ENCODE measurements around the gene BLM.
"Not testable (repeated sequence)": the region's sequence is repeated elsewhere in the genome, so short reads cannot be mapped to it uniquely, and the experiment has no call there.

BLM gene

DNA sequence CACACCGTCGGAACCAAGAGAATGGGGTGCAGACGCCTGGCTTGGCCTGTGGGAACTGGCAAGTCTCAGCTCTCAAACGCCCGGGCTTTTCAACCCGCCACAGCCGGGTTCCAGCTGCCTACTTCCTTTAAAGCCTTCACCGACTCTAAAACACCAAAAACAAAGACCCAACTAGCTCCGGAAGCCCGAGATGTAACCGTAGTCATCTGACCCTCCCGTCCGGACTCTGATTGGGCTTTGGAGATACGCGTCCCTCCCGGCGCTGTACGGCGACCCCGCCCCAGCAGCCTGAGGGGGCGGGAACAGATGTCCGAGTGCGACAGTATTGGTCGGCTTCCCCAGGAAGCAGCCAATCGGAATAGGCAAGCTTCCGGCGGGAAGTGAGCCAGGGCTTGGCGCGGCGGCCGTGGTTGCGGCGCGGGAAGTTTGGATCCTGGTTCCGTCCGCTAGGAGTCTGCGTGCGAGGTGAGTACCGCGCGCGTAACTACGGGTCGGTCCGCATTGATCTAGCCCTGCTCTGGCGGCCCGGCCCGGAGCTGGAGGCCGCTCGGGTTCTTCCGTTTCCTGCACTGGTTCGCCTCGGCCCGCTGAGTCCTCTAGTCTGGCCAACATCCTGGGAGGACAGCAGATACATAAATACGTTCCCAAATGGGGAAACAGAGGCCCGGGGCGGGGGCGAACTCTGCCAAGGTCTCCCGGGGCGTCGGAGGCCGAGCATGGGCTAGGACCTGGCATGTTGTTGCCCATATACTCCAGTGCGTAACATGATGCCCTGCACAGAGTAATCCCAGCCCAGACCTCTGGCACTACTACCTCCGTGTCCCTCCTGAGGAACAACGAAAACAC, at the start of gene BLM:
BLM (plus strand) TSS at position 371 of the 846 bp plus-strand sequence. CDS start 30,047 bp downstream, outside the sequence.
- peak; percentile 89 for DNase-seq

DNA sequence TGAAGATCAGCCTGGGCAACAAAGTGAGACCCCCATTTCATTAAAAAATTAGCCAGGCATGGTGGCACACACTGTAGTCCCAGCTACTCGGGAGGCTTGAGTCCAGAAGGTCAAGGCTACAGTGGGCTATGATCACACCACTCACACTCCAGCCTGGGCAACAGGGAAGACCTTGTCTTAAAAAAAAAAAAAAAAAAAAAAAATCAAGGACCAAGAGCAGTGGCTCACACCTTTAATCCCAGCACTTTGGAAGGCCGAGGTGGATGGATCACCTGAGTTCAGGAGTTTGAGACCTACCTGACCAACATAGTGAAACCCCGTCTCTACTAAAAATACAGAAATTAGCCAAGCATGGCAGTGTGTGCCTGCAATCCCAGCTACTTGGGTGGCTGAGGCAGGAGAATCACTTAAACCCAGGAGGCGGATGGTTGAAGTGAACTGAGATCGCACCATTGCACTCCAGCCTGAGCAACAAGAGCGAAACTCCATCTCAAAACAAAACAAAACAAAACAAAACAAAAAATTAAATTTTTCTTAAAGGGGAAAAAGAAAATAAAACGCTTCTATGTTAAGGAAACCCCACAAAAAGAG, 49.3 kb upstream of the BLM start:
- DNase-seq = not testable (repeated sequence)

DNA sequence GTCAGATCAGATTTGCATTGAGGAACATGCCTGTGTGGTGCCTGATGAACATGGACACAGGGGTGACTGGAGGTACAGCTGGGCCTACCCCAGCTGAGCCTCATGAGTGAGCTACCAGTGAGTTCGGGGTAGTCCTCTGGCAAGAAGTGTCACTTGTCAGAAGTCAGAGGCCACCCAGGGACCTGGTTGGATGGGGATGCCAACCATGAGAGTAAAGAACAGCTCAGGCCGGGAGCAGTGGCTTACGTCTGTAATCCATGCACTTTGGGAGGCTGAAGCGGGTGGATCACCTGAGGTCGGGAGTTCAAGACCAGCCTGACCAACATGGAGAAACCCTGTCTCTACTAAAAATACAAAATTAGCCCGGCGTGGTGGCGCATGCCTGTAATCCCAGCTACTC, 46.5 kb upstream of the BLM start:
- DNase-seq = not testable (repeated sequence)

DNA sequence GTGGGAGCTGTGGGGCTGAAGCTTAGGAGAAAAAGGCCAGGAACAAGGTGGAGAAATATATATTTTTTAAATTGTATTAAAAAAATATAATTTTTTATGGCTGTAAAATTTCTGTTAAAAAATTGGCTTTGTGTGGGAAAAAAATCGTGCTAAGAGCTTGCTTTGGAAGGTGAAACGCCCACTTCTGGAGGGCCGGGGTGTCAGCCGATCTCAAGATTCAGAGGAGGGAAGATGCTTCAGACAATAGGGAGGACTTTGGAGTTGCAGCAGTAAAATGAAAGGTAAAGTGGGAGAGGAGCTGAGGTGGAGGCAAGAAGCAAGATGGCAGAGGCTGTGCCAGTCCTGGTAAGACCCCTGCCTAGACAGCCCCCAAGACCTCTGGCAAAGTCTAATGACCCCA, 45.9 kb upstream of the BLM start:
- DNase-seq = no peak

DNA sequence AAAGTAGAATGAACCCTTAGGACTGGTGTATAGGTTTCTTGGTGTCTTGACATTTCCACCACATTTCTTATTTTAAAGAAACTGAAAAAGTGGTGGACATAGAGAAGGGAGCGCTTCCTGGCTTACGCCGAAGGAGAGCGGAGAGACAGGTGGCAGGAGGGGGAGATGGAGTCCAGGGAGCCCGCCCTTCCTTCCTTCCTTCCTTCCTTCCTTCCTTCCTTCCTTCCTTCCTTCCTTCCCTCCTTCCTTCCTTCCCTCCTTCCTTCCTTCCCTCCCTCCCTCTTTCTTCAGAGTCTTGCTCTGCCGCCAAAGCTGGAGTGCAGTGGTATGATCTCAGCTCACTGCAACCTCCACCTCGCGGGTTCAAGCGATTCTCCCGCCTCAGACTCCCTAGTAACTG, 43.8 kb upstream of the BLM start:
- not testable (repeated sequence) for DNase-seq

DNA sequence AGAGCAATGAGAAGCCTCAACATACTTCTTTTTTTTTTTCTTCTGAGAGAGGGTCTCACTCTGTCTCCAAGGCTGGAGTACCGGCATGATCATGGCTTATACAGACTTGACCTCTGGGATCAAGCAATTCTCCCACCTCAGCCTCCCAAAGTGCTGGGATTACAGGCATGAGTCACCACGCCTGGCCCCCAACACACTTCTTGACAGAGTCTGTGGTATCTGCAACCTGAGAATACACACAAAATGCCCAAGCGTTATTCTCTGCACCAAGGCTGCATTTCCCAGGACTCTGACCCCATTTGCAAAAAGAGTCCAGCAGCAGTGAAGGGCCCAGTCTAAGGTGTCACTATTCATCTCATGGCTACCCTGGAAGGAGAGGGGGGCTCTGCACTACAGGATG, 42.7 kb upstream of the BLM start:
- DNase-seq = no peak

DNA sequence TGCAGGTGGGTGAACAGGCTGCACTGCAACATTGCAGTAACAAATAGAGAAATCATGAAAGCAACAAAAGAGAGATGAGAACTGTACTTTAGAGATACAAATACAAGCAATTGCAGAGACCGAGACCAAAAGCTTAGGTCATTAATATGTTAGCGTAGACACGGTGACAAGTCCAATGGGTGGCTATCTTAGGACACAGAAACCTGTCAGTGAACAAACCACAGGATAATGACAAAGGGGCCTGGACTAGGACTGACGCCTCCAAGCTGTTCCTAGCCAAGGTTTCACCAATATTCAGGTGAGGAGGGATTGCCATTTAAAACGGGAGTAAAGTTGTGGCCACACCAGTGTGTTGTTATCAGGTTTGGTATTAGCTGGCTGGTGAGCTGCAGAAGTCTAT, 41.7 kb upstream of the BLM start:
- no peak for DNase-seq

DNA sequence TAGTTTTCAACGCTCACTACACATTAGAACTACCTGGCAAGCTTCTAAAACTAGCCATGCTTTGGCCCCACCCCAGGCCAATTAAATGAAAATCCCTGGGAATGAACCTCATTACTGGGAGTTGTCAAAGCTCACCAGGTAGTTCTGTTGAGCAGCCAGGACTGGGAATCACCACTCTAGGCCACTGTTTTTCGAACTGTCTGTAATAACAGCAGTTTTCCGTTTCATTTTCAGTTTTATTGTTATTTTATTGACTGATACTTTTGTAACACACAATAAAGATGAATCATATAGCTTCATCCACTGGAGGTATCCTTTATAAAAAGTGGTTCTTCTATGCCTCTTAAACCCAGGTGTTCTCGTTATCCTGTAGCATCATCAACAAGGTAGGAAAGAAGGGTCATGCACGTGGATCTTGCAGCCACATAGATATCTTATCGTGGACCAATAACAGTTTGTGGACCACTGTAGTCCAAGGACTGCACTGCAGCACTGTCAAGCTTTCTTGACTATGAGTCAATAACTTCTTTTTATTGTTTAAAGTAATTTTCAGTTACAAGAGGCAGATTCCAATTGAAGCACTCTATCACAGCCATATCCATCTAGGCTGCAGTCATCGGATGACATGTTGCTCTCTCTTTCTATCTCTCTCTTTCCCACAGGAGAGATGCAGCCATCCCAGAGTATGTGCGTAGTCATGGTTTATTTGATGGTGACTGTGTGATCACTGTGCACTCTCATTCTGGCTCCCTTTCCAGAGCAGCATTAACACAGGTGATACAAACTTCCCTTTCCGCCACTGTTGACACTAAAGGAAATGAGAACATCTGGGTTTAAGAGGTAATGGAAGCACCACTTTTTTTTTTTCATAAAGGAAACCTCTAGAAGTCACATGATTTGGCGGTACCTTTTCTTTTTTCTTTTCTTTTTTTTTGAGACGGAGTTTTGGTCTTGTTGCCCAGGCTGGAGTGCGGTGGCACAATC, 39.0 kb upstream of the BLM start:
- no peak for DNase-seq

DNA sequence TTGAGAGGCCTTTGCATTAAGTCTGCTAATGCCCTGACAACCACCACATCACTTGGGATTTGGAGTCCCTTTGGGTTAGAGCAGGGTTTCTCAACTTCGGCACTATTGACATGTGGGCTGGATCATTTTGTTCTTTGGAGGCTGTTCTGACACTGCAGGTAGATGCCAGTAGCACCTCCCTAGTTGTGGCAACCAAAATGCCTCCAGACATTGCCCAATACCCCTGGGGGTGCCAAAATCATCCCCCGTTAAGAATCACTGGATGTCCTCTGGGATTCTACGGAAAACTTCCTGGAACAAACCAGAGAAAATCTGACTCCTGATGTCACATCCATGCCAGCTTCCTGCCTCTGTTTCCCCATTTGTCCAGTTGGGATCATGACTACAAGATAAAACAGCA, 37.2 kb upstream of the BLM start:
- no peak for DNase-seq

DNA sequence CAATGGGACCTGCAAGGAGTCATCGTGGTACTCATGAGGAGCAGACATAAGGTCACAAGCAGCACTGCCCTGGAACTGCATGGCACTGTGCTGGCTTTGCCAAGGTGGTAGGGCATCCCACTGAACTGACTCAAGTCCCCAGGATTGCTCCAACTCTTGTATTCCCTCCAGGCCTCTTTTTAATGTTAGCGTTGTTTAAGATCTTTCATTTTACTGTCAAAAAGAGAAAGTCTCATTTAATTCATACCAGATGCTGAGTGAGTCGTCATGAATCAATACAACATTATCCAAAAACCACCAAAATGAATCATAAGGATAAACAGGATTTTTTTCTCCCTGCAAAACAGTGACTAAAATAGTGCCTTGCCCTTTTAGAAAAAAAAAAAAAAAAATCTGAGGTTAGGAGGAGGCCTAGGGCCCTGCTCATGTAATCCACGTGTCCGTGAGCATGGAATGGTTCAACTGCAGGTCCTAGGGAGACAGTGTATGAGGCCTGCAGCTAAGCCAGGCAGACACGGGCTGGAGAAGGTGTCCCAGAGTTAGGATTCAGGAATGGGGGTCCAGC, 36.7 kb upstream of the BLM start:
- DNase-seq = no peak

DNA sequence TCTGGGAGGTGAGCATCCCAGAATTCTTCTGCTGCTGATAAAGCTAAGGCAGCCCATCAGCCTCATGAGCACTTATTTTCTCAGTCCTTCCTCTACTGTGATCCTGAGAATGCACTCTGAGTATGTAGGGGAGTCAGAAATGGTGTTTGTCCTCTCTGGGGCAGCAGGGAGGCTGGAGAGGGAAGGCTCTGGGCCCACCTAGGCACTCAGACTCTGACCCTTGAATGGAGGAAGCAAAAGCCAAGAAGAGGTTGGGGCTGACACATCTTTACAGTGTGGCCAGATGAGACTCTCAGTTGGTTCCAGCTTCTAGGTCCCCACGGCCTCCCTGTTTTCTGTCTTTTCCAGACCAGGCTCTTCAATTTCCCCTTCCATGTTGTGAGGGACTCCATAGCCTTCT, 36.1 kb upstream of the BLM start:
- no peak for DNase-seq

DNA sequence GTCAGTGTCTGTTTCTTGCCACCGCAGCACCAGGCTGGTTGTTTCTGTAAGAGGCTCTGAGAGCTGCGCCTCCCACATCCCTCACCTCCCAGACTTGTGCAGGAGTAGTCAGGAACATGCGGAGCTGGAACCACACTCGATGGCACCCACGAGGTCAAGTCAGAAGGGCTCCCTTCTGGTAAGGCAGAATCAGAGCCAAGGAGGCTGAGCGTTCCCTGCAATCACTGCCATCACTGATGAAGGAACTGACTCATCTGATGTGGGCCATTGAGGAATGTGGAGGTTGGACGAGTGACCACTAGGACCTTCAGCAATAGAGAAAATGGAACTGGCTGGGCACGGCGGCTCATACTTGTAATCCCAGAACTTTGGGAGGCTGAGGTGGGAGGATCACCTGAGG, 35.7 kb upstream of the BLM start:
- no peak for DNase-seq

DNA sequence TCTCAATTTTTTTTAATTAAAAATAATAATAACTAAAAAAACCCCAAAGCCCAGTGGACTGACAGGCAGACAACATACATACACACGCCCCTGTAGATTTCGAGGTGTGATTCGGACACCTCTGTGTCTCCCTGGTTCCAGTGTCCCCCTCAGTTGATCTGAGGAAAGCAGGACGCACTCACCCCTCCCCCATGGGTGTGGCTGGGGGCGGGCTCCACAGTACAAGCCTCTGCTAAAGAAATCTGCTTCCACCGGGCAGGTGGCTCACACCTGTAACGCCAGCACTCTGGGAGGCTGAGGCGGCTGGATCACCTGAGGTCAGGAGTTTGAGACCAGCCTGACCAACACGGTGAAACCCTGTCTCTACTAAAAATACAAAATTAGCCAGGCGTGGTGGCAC, 33.8 kb upstream of the BLM start:
- no peak for DNase-seq

DNA sequence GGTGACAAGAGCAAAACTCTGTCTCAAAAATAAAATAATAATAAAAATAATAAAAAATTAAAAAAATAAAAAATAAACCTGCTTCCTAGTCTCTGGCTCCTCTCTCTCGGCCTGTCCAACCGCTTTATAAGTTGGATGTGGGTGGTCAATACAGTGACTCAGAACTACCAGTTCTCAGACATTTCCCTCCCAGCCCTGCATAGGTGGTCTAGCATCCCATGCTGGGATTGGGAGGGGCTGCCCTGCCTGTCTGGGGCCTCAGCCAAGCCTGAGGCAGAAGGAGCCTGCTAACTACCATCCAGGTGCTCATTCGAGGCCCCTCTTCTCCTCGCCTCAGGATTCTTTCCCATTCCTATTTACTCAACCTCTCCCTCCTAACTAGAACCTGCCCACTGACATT, 33.3 kb upstream of the BLM start:
- no peak for DNase-seq

DNA sequence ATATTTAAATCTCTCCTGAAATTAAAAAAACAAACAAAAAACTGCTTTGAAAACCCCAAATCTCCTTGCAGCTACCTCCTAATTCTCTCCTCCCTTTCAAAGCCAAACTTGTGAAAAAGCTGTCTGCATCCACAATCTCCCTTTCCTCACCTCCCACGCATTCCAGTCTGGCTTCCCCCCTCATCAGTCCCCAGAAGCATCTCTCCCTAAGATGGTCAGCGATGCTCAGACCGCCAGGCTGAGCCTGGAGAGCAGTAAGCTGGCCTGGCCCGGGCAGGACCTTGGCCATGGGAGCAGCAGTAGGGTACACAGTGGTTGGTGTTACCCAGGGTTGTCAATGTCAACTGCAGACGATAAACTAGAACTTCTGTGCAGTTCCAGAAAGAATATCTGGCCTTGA, 32.9 kb upstream of the BLM start:
- DNase-seq = no peak

DNA sequence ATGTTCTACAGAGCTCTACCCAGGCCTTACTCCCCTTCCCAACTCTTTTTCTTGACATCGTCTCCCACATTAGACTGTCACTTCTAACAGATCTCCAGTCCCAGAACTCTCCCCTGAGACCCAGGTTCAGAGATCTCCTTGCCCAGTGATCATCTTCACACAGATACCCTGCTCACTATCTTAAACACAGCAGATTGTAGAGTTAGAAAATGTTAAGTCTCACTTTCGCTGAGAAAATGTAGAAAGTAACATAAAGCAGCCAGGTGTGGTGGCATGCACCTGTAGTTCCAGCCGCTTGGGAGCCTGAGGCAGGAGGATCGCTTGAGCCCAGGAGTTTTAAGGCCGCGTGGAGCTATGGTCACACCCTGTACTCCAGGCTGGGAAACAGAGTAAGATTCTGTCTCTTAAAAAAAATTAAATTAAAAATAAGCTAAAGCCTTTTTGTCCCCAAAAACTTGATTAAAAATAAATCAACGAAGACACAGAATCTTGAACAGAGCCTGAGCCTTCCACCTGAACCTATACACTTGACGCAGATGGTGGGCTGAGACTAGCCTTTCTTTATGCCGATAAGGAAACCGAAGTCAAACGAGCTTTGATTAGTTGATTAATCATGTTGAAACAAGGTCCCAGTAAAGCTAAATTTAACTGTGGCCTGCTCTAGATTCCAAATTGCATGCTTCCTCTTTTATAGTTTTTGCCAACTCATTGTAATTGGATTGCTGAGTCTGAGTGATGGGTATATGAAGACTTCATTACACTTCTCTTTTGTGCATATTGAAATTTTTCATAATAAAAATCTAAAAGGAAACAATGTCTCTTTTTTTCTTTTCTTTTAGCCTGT, 31.3 kb upstream of the BLM start:
- no peak for DNase-seq

DNA sequence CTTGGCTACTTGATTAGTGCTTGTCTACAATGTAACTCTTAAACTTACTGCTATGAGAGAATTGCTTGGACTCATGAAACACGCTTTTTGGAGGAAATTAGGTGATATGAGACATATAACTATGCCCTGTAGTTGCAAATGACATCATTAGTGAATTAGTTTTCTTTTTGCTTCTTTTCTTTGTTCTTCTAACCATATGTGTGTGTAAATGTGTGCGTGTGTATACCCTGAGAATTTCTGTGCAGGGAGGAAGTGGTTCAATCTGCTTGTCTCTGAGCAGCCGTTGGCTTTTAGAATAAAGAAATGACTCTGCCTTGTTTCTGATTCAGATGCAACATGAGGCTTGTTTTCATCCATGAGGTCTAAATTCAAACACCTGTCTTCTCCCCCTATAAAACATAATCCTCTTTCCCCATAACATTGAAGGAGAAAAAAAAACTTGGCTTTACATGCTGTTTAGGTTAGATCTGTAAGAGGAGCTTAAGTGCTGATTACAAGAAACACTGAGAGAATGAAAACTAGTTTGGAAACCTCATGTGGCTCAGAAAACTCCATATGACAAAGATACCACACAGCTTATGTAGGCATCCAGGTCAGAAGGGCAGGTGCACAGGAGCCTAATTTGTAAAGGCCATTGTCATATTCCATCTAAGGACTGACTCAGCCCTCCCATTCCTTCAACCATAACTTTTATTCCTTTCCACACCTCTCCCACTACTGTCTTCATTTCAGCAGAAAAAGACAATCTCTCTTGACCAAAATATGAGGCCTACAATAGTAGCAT, 30.5 kb upstream of the BLM start:
- DNase-seq = no peak

DNA sequence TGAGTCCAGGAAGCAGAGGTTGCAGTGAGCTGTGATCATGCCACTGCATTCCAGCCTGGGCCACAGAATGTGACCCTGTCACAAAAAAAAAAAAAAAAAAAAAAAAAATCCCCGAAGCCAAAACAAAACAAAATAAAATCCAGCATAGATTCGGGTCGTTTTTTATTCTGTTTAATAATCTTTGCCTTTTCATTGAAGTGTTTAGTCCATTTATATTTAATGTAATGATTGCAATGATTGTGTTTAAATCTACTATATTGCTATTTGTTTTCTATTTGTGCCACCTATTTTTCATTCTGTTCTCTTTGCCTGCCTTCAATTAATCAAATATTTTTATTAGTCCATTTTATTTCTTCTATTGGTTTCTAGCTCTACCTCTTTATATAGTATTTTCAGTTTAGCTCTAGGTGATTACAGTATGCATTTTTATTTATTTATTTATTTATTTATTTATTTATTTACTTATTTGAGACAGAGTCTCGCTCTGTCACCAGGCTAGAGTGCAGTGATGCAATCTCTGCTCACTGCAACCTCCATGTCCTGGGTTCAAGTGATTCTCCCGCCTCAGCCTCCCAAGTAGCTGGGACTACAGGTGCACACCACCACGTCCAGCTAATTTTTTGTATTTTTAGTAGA, 27.7 kb upstream of the BLM start:
- DNase-seq = not testable (repeated sequence)

DNA sequence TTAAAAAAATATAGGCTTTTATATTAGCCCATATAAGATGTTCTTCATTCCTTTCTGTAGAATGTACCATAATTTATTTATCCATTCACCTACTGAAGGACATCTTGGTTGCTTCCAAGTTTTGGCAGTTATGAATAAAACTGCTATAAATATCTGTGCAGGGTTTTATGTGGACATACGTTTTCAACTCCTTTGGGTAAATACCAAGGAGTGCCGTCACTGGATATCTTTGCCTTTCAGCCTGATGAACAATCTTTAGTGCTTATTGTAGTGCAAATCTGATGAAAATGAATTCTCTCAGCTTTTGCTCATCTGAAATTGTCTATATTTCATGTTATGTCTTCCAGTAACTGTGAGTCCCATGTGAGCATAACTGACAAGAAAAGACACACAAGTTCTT, 26.6 kb upstream of the BLM start:
- no peak for DNase-seq

DNA sequence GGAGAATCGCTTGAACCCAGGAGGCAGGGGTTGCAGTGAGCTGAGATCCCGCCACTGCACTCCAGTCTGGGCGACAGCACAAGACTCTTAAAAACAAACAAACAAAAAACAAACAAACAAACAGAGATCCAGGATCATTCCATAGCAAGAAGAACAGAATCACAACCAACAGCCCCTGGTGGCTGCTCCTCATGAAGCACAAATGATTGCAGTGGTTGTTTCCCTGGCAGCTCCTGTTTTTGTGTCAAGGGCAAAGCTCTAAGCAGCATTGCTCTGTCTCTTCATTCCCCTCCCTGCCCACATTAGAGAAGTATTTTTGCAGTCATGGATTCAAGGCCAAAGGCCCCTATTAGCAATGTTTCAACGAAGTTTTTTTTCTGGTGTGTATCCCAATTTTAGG, 25.8 kb upstream of the BLM start:
- no peak for DNase-seq

Data from activated T-cell treated with anti-CD3 and anti-CD28 coated beads for 4 hours (primary cell).